DOHH2 (cell line): ENCODE data around the gene NELFE.
"Not testable (repeated sequence)": the region's sequence is repeated elsewhere in the genome, so short reads cannot be mapped to it uniquely, and the experiment has no call there.

Source experiments
- H3F3A ChIP-seq: fragments of 200-600 bp; sonication (generic), shearing (Covaris generic); 2 replicates; pipeline ENCODE4 v1.6.0; 2016; ENCODE audit warnings: antibody characterized with exemption, mild to moderate bottlenecking; ENCODE audit not compliant: control insufficient read depth, insufficient read depth
- H3K27ac ChIP-seq: fragments of 200-600 bp; sonication (generic); 2 replicates; pipeline ENCODE4 v1.5.1; 2014; ENCODE audit warnings: low read depth, mild to moderate bottlenecking, low read length, moderate library complexity
- H3K27me3 ChIP-seq: fragments of 200-600 bp; sonication (generic); 2 replicates; pipeline ENCODE4 v1.6.1; 2014; ENCODE audit warnings: mild to moderate bottlenecking, low read length, mixed read lengths; ENCODE audit not compliant: control insufficient read depth
- H3K36me3 ChIP-seq: fragments of 200-600 bp; sonication (generic); 2 replicates; pipeline ENCODE4 v1.6.1; 2014; ENCODE audit warnings: mild to moderate bottlenecking, low read length, moderate library complexity, mixed read lengths; ENCODE audit not compliant: control insufficient read depth
- H3K4me1 ChIP-seq: fragments of 200-600 bp; sonication (generic); 2 replicates; pipeline ENCODE4 v1.6.1; 2014; ENCODE audit warnings: mild to moderate bottlenecking, low read length, mixed read lengths; ENCODE audit not compliant: control insufficient read depth
- H3K4me2 ChIP-seq: fragments of 200-600 bp; sonication (generic); 2 replicates; pipeline ENCODE4 v1.6.0; 2014; ENCODE audit warnings: mild to moderate bottlenecking, low read length, moderate library complexity
- H3K4me3 ChIP-seq: fragments of 200-600 bp; sonication (generic); 2 replicates; pipeline ENCODE4 v1.5.1; 2014; ENCODE audit warnings: mild to moderate bottlenecking, low read length, mixed read lengths
- H3K79me2 ChIP-seq: fragments of 200-600 bp; sonication (generic); 2 replicates; pipeline ENCODE4 v1.6.1; 2014; ENCODE audit warnings: mild to moderate bottlenecking, low read length, mixed read lengths; ENCODE audit not compliant: control insufficient read depth
- H3K9me2 ChIP-seq: fragments of 200-600 bp; sonication (generic); replicated peaks from 2 replicates; pipeline ENCODE4 v1.6.1; 2014; ENCODE audit warnings: mild to moderate bottlenecking, low read length, mixed read lengths; ENCODE audit not compliant: control insufficient read depth
- H3K9me3 ChIP-seq: fragments of 200-600 bp; sonication (generic); 2 replicates; pipeline ENCODE4 v1.6.1; 2014; ENCODE audit warnings: antibody characterized with exemption, low read length, mixed read lengths; ENCODE audit not compliant: control insufficient read depth, insufficient read depth
- H4K20me1 ChIP-seq: fragments of 200-600 bp; sonication (generic); 2 replicates; pipeline ENCODE4 v1.6.0; 2014; ENCODE audit warnings: low read depth, mild to moderate bottlenecking, antibody characterized with exemption, low read length, moderate library complexity; ENCODE audit not compliant: control insufficient read depth, insufficient read depth
- EZH2phosphoT487 ChIP-seq: fragments of 200-600 bp; sonication (generic); IDR thresholded peaks from 2 replicates; pipeline ENCODE4 v1.6.1; 2017; ENCODE audit warnings: borderline replicate concordance, mild to moderate bottlenecking, antibody characterized with exemption, low read length, moderate library complexity, mixed read lengths
- TF ChIP-seq, protein P1 (sequence below): fragments of 200-600 bp; sonication (generic); IDR thresholded peaks from one replicate; pipeline ENCODE4 v1.5.1; 2014; ENCODE audit warnings: antibody characterized with exemption, mild to moderate bottlenecking, low read depth, low read length; ENCODE audit not compliant: poor library complexity, severe bottlenecking

Gene NELFE, protein sequence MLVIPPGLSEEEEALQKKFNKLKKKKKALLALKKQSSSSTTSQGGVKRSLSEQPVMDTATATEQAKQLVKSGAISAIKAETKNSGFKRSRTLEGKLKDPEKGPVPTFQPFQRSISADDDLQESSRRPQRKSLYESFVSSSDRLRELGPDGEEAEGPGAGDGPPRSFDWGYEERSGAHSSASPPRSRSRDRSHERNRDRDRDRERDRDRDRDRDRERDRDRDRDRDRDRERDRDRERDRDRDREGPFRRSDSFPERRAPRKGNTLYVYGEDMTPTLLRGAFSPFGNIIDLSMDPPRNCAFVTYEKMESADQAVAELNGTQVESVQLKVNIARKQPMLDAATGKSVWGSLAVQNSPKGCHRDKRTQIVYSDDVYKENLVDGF

DNA sequence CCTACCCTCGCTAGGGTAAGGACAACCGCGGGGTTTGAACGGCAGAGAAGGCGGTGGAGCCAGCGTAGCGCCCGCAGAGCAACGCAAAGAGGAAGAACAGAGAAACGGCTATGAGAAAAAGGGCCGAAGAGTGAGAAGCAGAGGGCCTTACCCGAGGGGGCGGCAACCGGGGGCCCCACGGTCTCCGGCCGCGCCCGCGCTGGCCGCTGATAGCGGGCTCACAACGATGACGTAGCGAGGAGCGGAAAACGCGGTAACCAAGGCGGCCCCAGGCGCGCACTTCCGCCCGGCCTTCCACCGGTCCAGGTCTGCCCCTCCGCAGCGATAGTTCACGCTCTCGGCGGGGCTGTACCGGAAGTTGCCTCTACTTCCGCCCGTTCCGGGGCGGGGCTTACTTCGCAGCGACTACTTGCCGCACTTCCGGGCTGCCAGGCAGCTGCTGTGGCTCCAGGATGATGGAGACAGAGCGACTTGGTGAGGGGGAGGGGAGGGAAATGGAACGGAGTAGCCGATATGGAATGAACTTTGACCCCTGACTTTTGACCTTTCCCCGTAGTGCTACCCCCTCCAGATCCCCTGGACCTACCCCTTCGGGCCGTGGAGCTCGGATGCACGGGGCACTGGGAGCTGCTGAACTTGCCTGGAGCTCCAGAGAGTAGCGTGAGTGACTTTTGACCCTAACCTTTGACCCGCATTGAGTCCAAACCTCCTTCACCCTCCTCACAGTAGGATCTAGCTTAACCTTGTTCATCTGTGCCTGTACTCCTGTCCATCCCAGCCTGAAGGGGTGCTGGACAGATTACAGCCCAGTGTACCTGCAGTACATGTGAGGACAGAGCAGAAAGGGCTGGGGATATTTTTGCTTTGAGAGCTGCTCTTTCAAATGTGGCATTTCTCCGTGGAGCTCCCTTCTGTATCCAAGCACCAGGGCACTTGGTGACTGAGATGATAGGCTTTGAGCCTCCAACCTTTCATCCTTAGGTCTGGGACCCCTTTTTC is at the start of gene NELFE, which contains the start of gene SKIC2:
TSS of gene NELFE (minus strand) at position 231 of the 999 bp plus-strand sequence. CDS start 525 bp downstream, outside the sequence.
TSS of gene SKIC2 (plus strand) at position 435 of the 999 bp plus-strand sequence. CDS start at position 453, 18 bp downstream.
- H3K4me3 ChIP-seq, result peak within 1 kb of the TSS; percentile 92
- peaks cover 39% of the 10 kb centered on the region for H3K79me2 ChIP-seq
- no peaks in the 10 kb centered on the region for H3K27me3 ChIP-seq
- TF ChIP-seq EZH2phosphoT487, result no peak
- TF ChIP-seq, protein P1, sequence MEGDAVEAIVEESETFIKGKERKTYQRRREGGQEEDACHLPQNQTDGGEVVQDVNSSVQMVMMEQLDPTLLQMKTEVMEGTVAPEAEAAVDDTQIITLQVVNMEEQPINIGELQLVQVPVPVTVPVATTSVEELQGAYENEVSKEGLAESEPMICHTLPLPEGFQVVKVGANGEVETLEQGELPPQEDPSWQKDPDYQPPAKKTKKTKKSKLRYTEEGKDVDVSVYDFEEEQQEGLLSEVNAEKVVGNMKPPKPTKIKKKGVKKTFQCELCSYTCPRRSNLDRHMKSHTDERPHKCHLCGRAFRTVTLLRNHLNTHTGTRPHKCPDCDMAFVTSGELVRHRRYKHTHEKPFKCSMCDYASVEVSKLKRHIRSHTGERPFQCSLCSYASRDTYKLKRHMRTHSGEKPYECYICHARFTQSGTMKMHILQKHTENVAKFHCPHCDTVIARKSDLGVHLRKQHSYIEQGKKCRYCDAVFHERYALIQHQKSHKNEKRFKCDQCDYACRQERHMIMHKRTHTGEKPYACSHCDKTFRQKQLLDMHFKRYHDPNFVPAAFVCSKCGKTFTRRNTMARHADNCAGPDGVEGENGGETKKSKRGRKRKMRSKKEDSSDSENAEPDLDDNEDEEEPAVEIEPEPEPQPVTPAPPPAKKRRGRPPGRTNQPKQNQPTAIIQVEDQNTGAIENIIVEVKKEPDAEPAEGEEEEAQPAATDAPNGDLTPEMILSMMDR, result no peak
- H3F3A ChIP-seq, result no peaks in the 10 kb centered on the region
- H3K27ac ChIP-seq, result no peak within 1 kb of the TSS; the same call in 1 of the 2 replicates
- no peaks in the 10 kb centered on the region for H3K9me2 ChIP-seq
- peaks cover 20% of the 10 kb centered on the region for H3K4me1 ChIP-seq
- H4K20me1 ChIP-seq, result no peaks in the 10 kb centered on the region
- no peaks in the 10 kb centered on the region for H3K9me3 ChIP-seq
- peaks cover 69% of the 10 kb centered on the region for H3K36me3 ChIP-seq
- peak within 1 kb of the TSS; percentile 91 for H3K4me2 ChIP-seq

DNA sequence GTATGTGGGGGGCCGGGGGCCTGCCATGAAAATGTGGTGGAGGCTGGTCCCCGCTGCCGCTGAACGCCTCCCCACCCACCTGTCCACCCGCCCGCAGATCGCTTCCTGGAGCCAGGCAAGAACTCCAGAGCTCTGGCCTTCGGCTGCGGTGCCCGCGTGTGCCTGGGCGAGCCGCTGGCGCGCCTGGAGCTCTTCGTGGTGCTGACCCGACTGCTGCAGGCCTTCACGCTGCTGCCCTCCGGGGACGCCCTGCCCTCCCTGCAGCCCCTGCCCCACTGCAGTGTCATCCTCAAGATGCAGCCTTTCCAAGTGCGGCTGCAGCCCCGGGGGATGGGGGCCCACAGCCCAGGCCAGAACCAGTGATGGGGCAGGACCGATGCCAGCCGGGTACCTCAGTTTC is 49.3 kb upstream of the NELFE start:
- not testable (repeated sequence) for H3K4me2 ChIP-seq, H3K27ac ChIP-seq, H3F3A ChIP-seq, H3K36me3 ChIP-seq, H3K27me3 ChIP-seq, H4K20me1 ChIP-seq, H3K9me3 ChIP-seq, H3K79me2 ChIP-seq, H3K4me1 ChIP-seq, H3K4me3 ChIP-seq, H3K9me2 ChIP-seq

DNA sequence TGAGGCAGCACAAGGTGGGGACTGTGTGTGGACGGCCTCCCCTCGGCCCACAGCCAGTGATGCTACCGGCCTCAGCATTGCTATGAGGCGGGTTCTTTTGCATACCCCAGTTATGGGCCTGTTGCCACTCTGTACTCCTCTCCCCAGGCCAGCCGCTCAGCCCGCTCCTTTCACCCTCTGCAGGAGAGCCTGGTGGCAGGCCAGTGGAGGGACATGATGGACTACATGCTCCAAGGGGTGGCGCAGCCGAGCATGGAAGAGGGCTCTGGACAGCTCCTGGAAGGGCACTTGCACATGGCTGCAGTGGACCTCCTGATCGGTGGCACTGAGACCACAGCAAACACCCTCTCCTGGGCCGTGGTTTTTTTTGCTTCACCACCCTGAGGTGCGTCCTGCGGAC is 48.3 kb upstream of the NELFE start:
- not testable (repeated sequence) for H3K4me1 ChIP-seq, H3K4me3 ChIP-seq, H3K27me3 ChIP-seq, H4K20me1 ChIP-seq, H3K9me3 ChIP-seq, H3K27ac ChIP-seq, H3K4me2 ChIP-seq, H3K79me2 ChIP-seq, H3K36me3 ChIP-seq, H3K9me2 ChIP-seq, H3F3A ChIP-seq

DNA sequence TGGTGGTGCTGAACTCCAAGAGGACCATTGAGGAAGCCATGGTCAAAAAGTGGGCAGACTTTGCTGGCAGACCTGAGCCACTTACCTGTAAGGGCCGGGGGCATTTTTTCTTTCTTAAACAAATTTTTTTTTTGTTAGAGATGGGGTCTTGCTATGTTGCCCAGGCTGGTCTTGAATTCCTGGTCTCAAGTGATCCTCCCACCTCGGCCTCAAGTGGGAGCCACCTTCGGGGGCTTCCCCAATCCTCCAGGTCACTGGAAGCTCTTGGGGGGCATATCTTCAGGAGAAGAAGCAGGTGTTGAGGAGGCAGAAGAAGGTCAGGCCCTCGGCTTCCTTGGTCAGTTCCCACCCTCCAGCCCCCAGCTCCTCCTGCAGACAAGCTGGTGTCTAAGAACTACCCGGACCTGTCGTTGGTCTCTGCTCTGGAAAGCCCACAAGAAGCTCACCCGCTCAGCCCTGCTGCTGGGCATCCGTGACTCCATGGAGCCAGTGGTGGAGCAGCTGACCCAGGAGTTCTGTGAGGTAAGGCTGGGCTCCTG is 47.3 kb upstream of the NELFE start:
- not testable (repeated sequence) for H3K4me1 ChIP-seq, H3K27me3 ChIP-seq, H3K4me2 ChIP-seq, H3K36me3 ChIP-seq, H3K79me2 ChIP-seq, H3K27ac ChIP-seq, H3K9me3 ChIP-seq, H4K20me1 ChIP-seq, H3F3A ChIP-seq, H3K4me3 ChIP-seq, H3K9me2 ChIP-seq

DNA sequence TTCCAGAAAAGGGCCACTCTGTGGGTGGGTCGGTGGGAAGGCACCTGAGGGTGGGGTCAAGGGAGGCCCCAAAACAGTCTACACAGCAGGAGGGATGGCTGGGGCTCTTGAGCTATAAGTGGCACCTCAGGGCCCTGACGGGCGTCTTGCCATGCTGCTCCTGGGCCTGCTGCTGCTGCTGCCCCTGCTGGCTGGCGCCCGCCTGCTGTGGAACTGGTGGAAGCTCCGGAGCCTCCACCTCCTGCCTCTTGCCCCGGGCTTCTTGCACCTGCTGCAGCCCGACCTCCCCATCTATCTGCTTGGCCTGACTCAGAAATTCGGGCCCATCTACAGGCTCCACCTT is 46.7 kb upstream of the NELFE start:
- H3K9me3 ChIP-seq, H3K9me2 ChIP-seq, H3K36me3 ChIP-seq, H3K4me2 ChIP-seq, H3K4me1 ChIP-seq, H3K79me2 ChIP-seq, H3K27me3 ChIP-seq, H3K27ac ChIP-seq, H4K20me1 ChIP-seq, H3K4me3 ChIP-seq, H3F3A ChIP-seq: not testable (repeated sequence)

DNA sequence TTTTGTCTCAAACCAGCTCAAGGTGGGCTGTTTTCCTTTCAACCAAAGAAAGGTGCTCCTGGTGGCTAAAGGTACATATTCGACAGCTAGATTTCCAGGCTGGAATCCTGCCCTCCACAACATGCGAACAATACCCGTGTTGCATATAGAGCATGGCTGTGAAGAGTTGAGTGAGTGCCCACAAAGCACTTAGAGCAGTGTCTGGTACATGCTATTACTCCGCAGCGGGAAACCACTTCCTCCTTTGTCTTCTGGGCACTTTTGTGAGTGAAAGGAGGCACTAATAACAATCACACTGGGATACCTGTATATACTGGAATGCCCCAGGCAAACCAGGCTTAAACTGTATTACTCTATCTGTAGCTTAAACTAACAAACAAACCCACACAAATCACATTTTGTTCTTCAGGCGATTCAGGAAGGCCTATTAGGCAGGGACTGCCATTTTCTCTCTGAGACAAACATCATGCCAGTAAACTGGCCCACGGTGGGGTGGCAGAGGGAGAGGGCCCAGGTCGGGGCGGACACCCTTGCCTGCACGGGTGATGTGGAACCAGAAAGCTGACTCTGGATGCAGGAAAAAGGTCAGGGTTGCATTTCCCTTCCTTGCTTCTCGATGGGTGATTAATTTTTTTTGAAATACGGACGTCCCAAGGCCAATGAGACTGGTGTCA is 46.2 kb upstream of the NELFE start:
- not testable (repeated sequence) for H3K79me2 ChIP-seq, H3F3A ChIP-seq, H3K9me2 ChIP-seq, H4K20me1 ChIP-seq, H3K4me1 ChIP-seq, H3K4me2 ChIP-seq, H3K27me3 ChIP-seq, H3K36me3 ChIP-seq, H3K4me3 ChIP-seq, H3K27ac ChIP-seq, H3K9me3 ChIP-seq
